Adrenal gland (tissue), 12 donors: ENCODE measurements around the gene RAVER2. TPM values are rescaled to one million over a fixed set of nuclear protein-coding genes. Genes with fewer than 3 reads are reported as not detected.
A peak's percentile ranks its signal among the peaks of the same experiment; 100 is the strongest.

Source experiments
- DNase-seq, 7 donors: peaks; one replicate each; pipeline ENCODE4 v3.0.0-alpha.2; 2019 to 2020
- H3K27ac ChIP-seq, 5 donors: fragments of 200-600 bp; sonication (generic) in 4 of 5; 1 replicate in 3 of 5; 2 replicates in 2 of 5; pipeline versions ENCODE4 v1.5.1 to v1.8.0; 2016 to 2020; ENCODE audit warnings: mild to moderate bottlenecking in 1 of 5
- H3K27me3 ChIP-seq: fragments of 200-600 bp; 2 replicates; pipeline ENCODE4 v1.8.0; 2021
- H3K36me3 ChIP-seq, 2 donors: fragments of 200-600 bp; replicated peaks in 1 of 2; 1 replicate in 1 of 2; 2 replicates in 1 of 2; pipeline versions ENCODE4 v1.5.1 to v1.8.0; 2018 to 2022
- H3K4me1 ChIP-seq, 2 donors: fragments of 200-600 bp; replicated peaks in 1 of 2; 1 replicate in 1 of 2; 2 replicates in 1 of 2; pipeline versions ENCODE4 v1.5.1 to v1.8.0; 2018 to 2021
- H3K4me3 ChIP-seq, 4 donors: fragments of 200-600 bp; sonication (generic) in 3 of 4; one replicate each; pipeline ENCODE4 v1.5.1; 2016 to 2018
- H3K9me3 ChIP-seq, 3 donors: fragments of 200-600 bp; sonication (generic) in 1 of 3; replicated peaks in 1 of 3; 1 replicate in 2 of 3; 2 replicates in 1 of 3; pipeline versions ENCODE4 v1.5.1 to v1.8.0; 2016 to 2021
- CTCF ChIP-seq, 6 experiments: fragments of 450-650 bp in 4 of 6; fragments of 200-600 bp in 2 of 6; sonication (generic) in 1 of 6; IDR thresholded peaks; 1 replicate in 5 of 6; 2 replicates in 1 of 6; pipeline versions ENCODE4 v1.5.1 to v1.8.0; 2016 to 2021; ENCODE audit warnings: antibody characterized with exemption in 6 of 6, mild to moderate bottlenecking in 2 of 6, moderate library complexity in 1 of 6
- POLR2A ChIP-seq, 2 donors: fragments of 450-650 bp; IDR thresholded peaks; one replicate each; pipeline ENCODE4 v1.6.1; 2017; ENCODE audit warnings: antibody characterized with exemption in 2 of 2, mild to moderate bottlenecking in 2 of 2, moderate library complexity in 1 of 2
- WGBS, 4 donors: extraction: QIAGEN DNeasy Blood & Tissue Kit in 2 of 4; methylation state at CpG; one replicate each; pipeline versions ENCODE4 v1.1.5 to v1.1.7; 2013 to 2017; 5-methylcytosine and 5-hydroxymethylcytosine counted together
- intact Hi-C, 2 donors: fragments of 100-400 bp; cut with DNase I; formaldehyde crosslinking; loops; one replicate each; pipeline versions ENCODE4 v1.14.1 to v1.15.0; 2022 to 2023
- polyA plus RNA-seq, 3 donors: library from polyadenylated mRNA; stranded (reverse); fragments of 200-250 nt in 2 of 3; fragments of 350-450 nt in 1 of 3; fragmentation: Illumina TruSeq in 1 of 3; extraction: RNeasy Lipid Tissue Mini Kit (QIAGEN cat#74804) in 1 of 3; gene quantifications; one replicate each; pipeline ENCODE4 v1.2.3, GENCODE V29; 2013 to 2014
- total RNA-seq, 9 donors: library from RNA; depleted of rRNA in 4 of 9; stranded (reverse); fragments of >200 nt in 4 of 9; fragments of 120-200 nt in 1 of 9; fragmentation: NEBNext Ultra II Directional in 1 of 9; extraction: Animal tissue kit (Norgen Biotek cat#: 25700) in 1 of 9; gene quantifications; one replicate each; pipeline versions ENCODE4 v1.1.0 to v1.2.4, GENCODE V29; 2013 to 2023
- donor health status: healthy with polysubstance abuse.
- donor health status: Bipolar disorder and iron deficiency.
- donor health status: DM: yes; HTN: yes; CAD: no.
- donor health status: DM: no; HTN: no; CAD: no.
- donor health status: DM: no; HTN: no; CAD: no.
- donor health status: DM: yes; HTN: yes; CAD: no.

The RAVER2 gene
- total and polyA plus RNA-seq, 12 donors: 7.1 to 19.0 (median 12.4) TPM

- peaks cover 0 to 9% of the 10 kb centered on the region in 2 donors for H3K4me1 ChIP-seq
- TF ChIP-seq CTCF (IDR thresholded peaks at IDR 0.05) (no peak), POLR2A (IDR thresholded peaks at IDR 0.05) (no peak)
- DNase-seq: peak in 1 of 7 donors; percentile 10
- H3K4me3 ChIP-seq: no peak overlapping the region
- no peaks in the 10 kb centered on the region for H3K9me3 ChIP-seq
- H3K27ac ChIP-seq: no peak overlapping the region
- H3K27me3 ChIP-seq: no peaks in the 10 kb centered on the region
- 87 to 89% (median 88%) methylated on average over 7 of the region's 7 CpGs for WGBS, 4 donors
- intact Hi-C loops: no loop called here
- H3K36me3 ChIP-seq: peaks cover 0 to 76% of the 10 kb centered on the region in 2 donors
These were observed 93.6 kb downstream of the RAVER2 start for GRCh38 chr1:64838486-64838885.

- Histone ChIP-seq H3K4me1 (peaks cover 0 to 9% of the 10 kb centered on the region in 2 donors), H3K4me3 (no peak overlapping the region), H3K36me3 (peaks cover 0 to 76% of the 10 kb centered on the region in 2 donors), H3K27me3 (no peaks in the 10 kb centered on the region), H3K27ac (no peak overlapping the region), H3K9me3 (no peaks in the 10 kb centered on the region)
- intact Hi-C loops: no loop called here
- 86 to 94% (median 91%) methylated on average over 5 of the region's 5 CpGs for WGBS, 4 donors
- no peak for DNase-seq
- no peak for TF ChIP-seq POLR2A (IDR thresholded peaks at IDR 0.05)
- TF ChIP-seq CTCF (IDR thresholded peaks at IDR 0.05): no peak
These were observed 94.4 kb downstream of the RAVER2 start for GRCh38 chr1:64839261-64839660.

- no peak overlapping the region for H3K4me3 ChIP-seq
- peak in 1 of 7 donors; percentile 45 for DNase-seq
- H3K4me1 ChIP-seq: peaks cover 0 to 9% of the 10 kb centered on the region in 2 donors
- WGBS, 4 donors: 91 to 94% (median 93%) methylated on average over 13 to 15 of the region's 15 CpGs
- no peaks in the 10 kb centered on the region for H3K27me3 ChIP-seq
- no peaks in the 10 kb centered on the region for H3K9me3 ChIP-seq
- intact Hi-C loops: no loop called here
- H3K36me3 ChIP-seq: peaks cover 0 to 77% of the 10 kb centered on the region in 2 donors
- TF ChIP-seq CTCF (IDR thresholded peaks at IDR 0.05): no peak
- no peak for TF ChIP-seq POLR2A (IDR thresholded peaks at IDR 0.05)
- H3K27ac ChIP-seq: no peak overlapping the region
These were observed 95.0 kb downstream of the RAVER2 start for GRCh38 chr1:64839732-64840405.

GRCh38 chr1:64841330-64842065 lies 96.6 kb downstream of the RAVER2 start:
- TF ChIP-seq POLR2A (IDR thresholded peaks at IDR 0.05) (no peak), CTCF (IDR thresholded peaks at IDR 0.05) (no peak)
- Histone ChIP-seq H3K9me3 (no peaks in the 10 kb centered on the region), H3K4me3 (no peak overlapping the region), H3K4me1 (peaks cover 0 to 9% of the 10 kb centered on the region in 2 donors), H3K27me3 (no peaks in the 10 kb centered on the region), H3K27ac (no peak overlapping the region), H3K36me3 (peaks cover 0 to 76% of the 10 kb centered on the region in 2 donors)
- intact Hi-C loops: no loop called here
- no peak for DNase-seq
- 63 to 84% (median 78%) methylated on average over 5 to 6 of the region's 6 CpGs for WGBS, 4 donors
